Trophoblast cell (in vitro differentiated cells and primary cell): ENCODE data around the gene SGMS1.
"Not testable (repeated sequence)": the region's sequence is repeated elsewhere in the genome, so short reads cannot be mapped to it uniquely, and the experiment has no call there.

Experiments used
- DNase-seq, 2 donors: peaks; one replicate each; pipeline ENCODE4 v3.0.0-alpha.2; 2016
- H2AFZ ChIP-seq: 2 replicates; pipeline ENCODE4 v1.6.1; 2013; ENCODE audit warnings: low read length, moderate library complexity, mild to moderate bottlenecking; ENCODE audit not compliant: insufficient read depth, poor library complexity
- H2AK5ac ChIP-seq: 2 replicates; pipeline ENCODE4 v1.6.1; 2013; ENCODE audit warnings: mild to moderate bottlenecking, low read length
- H2BK120ac ChIP-seq: 2 replicates; pipeline ENCODE4 v1.6.1; 2013; ENCODE audit warnings: low read length, mild to moderate bottlenecking, moderate library complexity; ENCODE audit not compliant: insufficient read depth, poor library complexity
- H2BK12ac ChIP-seq: 2 replicates; pipeline ENCODE4 v1.6.1; 2013; ENCODE audit warnings: mild to moderate bottlenecking, low read length, moderate library complexity
- H2BK5ac ChIP-seq: 2 replicates; pipeline ENCODE4 v1.6.1; 2013; ENCODE audit warnings: low read length, low read depth, moderate library complexity, mild to moderate bottlenecking; ENCODE audit not compliant: poor library complexity
- H3K14ac ChIP-seq: 2 replicates; pipeline ENCODE4 v1.6.1; 2013; ENCODE audit warnings: mild to moderate bottlenecking, low read length
- H3K18ac ChIP-seq: 2 replicates; pipeline ENCODE4 v1.6.1; 2013; ENCODE audit warnings: mild to moderate bottlenecking, low read length
- H3K23ac ChIP-seq: 2 replicates; pipeline ENCODE4 v1.6.1; 2013; ENCODE audit warnings: low read length
- H3K27ac ChIP-seq: 2 replicates; pipeline ENCODE4 v1.5.1; 2013; ENCODE audit warnings: low read depth, mild to moderate bottlenecking, inconsistent platforms, low read length, moderate library complexity
- H3K27me3 ChIP-seq: 2 replicates; pipeline ENCODE4 v1.6.1; 2013; ENCODE audit warnings: inconsistent platforms, mild to moderate bottlenecking, low read length, moderate library complexity; ENCODE audit not compliant: insufficient read depth
- H3K36me3 ChIP-seq, 2 experiments: 1 replicate in 1 of 2; 2 replicates in 1 of 2; pipeline ENCODE4 v1.6.1; 2013; ENCODE audit warnings: low read length in 2 of 2, mild to moderate bottlenecking in 2 of 2, moderate library complexity in 1 of 2; ENCODE audit not compliant: insufficient read depth in 2 of 2, control insufficient read depth in 1 of 2
- H3K4ac ChIP-seq: 2 replicates; pipeline ENCODE4 v1.6.1; 2013; ENCODE audit warnings: low read depth, mild to moderate bottlenecking, low read length, moderate library complexity
- H3K4me1 ChIP-seq, 2 experiments: 1 replicate in 1 of 2; 2 replicates in 1 of 2; pipeline ENCODE4 v1.6.1; 2013; ENCODE audit warnings: low read length in 2 of 2, mild to moderate bottlenecking in 2 of 2, moderate library complexity in 1 of 2; ENCODE audit not compliant: insufficient read depth in 2 of 2, control insufficient read depth in 1 of 2
- H3K4me2 ChIP-seq: 2 replicates; pipeline ENCODE4 v1.6.1; 2013; ENCODE audit warnings: inconsistent platforms, mild to moderate bottlenecking, low read length, moderate library complexity
- H3K4me3 ChIP-seq: 2 replicates; pipeline ENCODE4 v1.5.1; 2013; ENCODE audit warnings: mild to moderate bottlenecking, low read depth, low read length, inconsistent platforms
- H3K79me1 ChIP-seq: one replicate; pipeline ENCODE4 v1.6.1; 2013; ENCODE audit warnings: low read length
- H3K79me2 ChIP-seq: 2 replicates; pipeline ENCODE4 v1.6.1; 2013; ENCODE audit warnings: low read length, mild to moderate bottlenecking; ENCODE audit not compliant: control insufficient read depth, insufficient read depth, poor library complexity
- H3K9ac ChIP-seq: 2 replicates; pipeline ENCODE4 v1.6.1; 2013; ENCODE audit warnings: mild to moderate bottlenecking, low read length
- H3K9me3 ChIP-seq: 2 replicates; pipeline ENCODE4 v1.6.1; 2013; ENCODE audit warnings: low read depth, mild to moderate bottlenecking, control low read depth, inconsistent platforms, low read length; ENCODE audit not compliant: insufficient read depth
- H4K12ac ChIP-seq: 2 replicates; pipeline ENCODE4 v1.6.1; 2013; ENCODE audit warnings: low read depth, mild to moderate bottlenecking, low read length, moderate library complexity
- H4K8ac ChIP-seq: 2 replicates; pipeline ENCODE4 v1.6.1; 2013; ENCODE audit warnings: low read depth, mild to moderate bottlenecking, low read length, moderate library complexity
- H4K91ac ChIP-seq: one replicate; pipeline ENCODE4 v1.6.1; 2013; ENCODE audit warnings: low read depth, mild to moderate bottlenecking, low read length, moderate library complexity
- WGBS: extraction: QIAGEN DNeasy Blood & Tissue Kit; methylation state at CpG from one replicate; pipeline ENCODE4 v1.1.7; 2013; ENCODE audit warnings: missing lambda C conversion rate; ENCODE audit not compliant: insufficient read length, insufficient coverage; ENCODE audit errors: extremely low coverage; 5-methylcytosine and 5-hydroxymethylcytosine counted together

The SGMS1 gene

DNA sequence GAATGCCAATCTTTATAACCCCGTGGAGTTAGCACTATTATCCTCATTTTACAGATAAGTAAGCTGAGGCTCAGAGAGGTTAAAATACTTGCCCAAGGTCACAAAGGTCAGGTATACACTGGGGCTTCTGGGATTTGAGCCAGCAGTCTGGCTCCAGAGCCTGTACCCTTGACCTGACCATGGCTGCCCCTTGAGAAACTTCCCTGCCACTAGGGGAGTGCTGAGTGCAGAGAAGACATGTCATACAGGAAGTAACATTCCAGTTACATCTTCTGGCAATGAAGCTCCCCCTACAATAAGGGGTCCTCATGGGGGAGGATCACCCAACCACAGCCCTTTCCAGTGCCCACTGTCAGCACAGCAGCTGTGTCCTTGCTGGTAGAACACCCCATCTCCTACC, 43.6 kb upstream of the SGMS1 start:
- not testable (repeated sequence) for H3K27ac ChIP-seq, H3K79me1 ChIP-seq, H3K4ac ChIP-seq, H3K27me3 ChIP-seq, H2AFZ ChIP-seq, H3K4me1 ChIP-seq, H3K79me2 ChIP-seq, H3K9ac ChIP-seq, H2AK5ac ChIP-seq, H2BK120ac ChIP-seq, H4K12ac ChIP-seq, H3K18ac ChIP-seq, H3K14ac ChIP-seq, H3K4me2 ChIP-seq, H2BK12ac ChIP-seq, H3K4me3 ChIP-seq, H4K91ac ChIP-seq, DNase-seq, H4K8ac ChIP-seq, H2BK5ac ChIP-seq, H3K36me3 ChIP-seq, H3K9me3 ChIP-seq, H3K23ac ChIP-seq
- no CpG with 5 or more reads among the region's 1 CpG for WGBS

DNA sequence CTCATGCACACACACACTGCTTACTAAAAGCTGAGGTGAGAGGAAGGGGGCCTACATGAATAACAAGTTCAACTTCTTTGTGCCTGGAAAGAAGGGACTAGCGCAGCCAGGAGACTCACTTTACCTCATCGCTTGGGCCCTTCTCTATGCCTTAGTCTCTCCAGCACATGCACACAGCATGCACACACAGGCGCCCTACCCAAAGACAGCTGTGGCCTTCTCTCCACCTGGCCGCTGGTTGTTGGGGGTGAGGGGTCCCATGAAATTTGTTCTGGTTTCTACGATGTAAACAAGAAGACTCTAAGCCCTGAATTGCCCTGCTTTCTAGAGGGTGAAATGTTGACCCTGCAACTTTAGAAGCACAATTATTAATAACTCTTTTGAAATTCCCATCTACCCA, 38.7 kb upstream of the SGMS1 start:
- H3K79me1 ChIP-seq, H3K36me3 ChIP-seq, H2AK5ac ChIP-seq, H4K8ac ChIP-seq, H3K27ac ChIP-seq, H3K4me3 ChIP-seq, H2BK12ac ChIP-seq, H3K23ac ChIP-seq, H3K9ac ChIP-seq, DNase-seq, H3K4me1 ChIP-seq, H3K4me2 ChIP-seq, H2BK120ac ChIP-seq, H3K4ac ChIP-seq, H3K14ac ChIP-seq, H3K79me2 ChIP-seq, H4K91ac ChIP-seq, H4K12ac ChIP-seq, H3K18ac ChIP-seq, H3K9me3 ChIP-seq, H3K27me3 ChIP-seq, H2AFZ ChIP-seq, H2BK5ac ChIP-seq: not testable (repeated sequence)
- no CpG with 5 or more reads among the region's 5 CpGs for WGBS

- not testable (repeated sequence) for H3K27ac ChIP-seq, H3K79me2 ChIP-seq, H3K4me1 ChIP-seq, H3K9me3 ChIP-seq, H3K79me1 ChIP-seq, H3K27me3 ChIP-seq, H3K14ac ChIP-seq, H2BK12ac ChIP-seq, DNase-seq, H3K36me3 ChIP-seq, H3K18ac ChIP-seq, H3K4me2 ChIP-seq, H3K9ac ChIP-seq, H3K4me3 ChIP-seq, H2AK5ac ChIP-seq, H2BK5ac ChIP-seq, H4K8ac ChIP-seq, H4K12ac ChIP-seq, H2AFZ ChIP-seq, H3K23ac ChIP-seq, H3K4ac ChIP-seq, H4K91ac ChIP-seq, H2BK120ac ChIP-seq
- WGBS = no CpG with 5 or more reads among the region's 4 CpGs
These were observed 37.8 kb upstream of the SGMS1 start for GRCh38 chr10:50661563-50661962.

- H3K4me3 ChIP-seq, H3K23ac ChIP-seq, H4K12ac ChIP-seq, H2AFZ ChIP-seq, H4K91ac ChIP-seq, H3K4ac ChIP-seq, H2BK12ac ChIP-seq, H4K8ac ChIP-seq, H3K27ac ChIP-seq, H3K14ac ChIP-seq, H3K27me3 ChIP-seq, H3K4me2 ChIP-seq, H2BK5ac ChIP-seq, H3K79me1 ChIP-seq, H3K18ac ChIP-seq, H3K9ac ChIP-seq, H3K4me1 ChIP-seq, H3K36me3 ChIP-seq, H2AK5ac ChIP-seq, H2BK120ac ChIP-seq, H3K9me3 ChIP-seq, H3K79me2 ChIP-seq: not testable (repeated sequence)
- DNase-seq = peak in 1 of 2 donors; percentile 43
- WGBS = no CpG with 5 or more reads among the region's 32 CpGs
These were observed 36.3 kb upstream of the SGMS1 start for GRCh38 chr10:50659865-50660730.
